Cardiac fibroblast (primary cell): Measurements from ENCODE around the gene SLC9A7.

Source experiments
- DNase-seq, 2 donors: peaks; one replicate each; pipeline versions ENCODE4 v3.0.0 to v3.0.0-alpha.2; 2010; ENCODE audit warnings: low read depth in 2 of 2
- H3K4me3 ChIP-seq, 2 donors: replicated peaks in 1 of 2; 1 replicate in 1 of 2; 2 replicates in 1 of 2; pipeline ENCODE4 v1.5.1; 2011; ENCODE audit warnings: low read depth in 2 of 2, low read length in 2 of 2, mild to moderate bottlenecking in 2 of 2, moderate library complexity in 1 of 2
- CTCF ChIP-seq: IDR thresholded peaks from one replicate; pipeline ENCODE4 v1.5.1; 2011; ENCODE audit warnings: low read depth, mild to moderate bottlenecking, low read length, inconsistent platforms

The SLC9A7 gene

GRCh38 chrX:46643636-46644035 is 115.3 kb downstream of the SLC9A7 start:
- no peak for TF ChIP-seq CTCF
- DNase-seq = no peak
- no peak overlapping the region for H3K4me3 ChIP-seq

- DNase-seq = peak; percentile 47 to 61
- peak; percentile 19 for TF ChIP-seq CTCF
- H3K4me3 ChIP-seq = no peak overlapping the region
These were observed 116.8 kb downstream of the SLC9A7 start for GRCh38 chrX:46642145-46642544.

DNA sequence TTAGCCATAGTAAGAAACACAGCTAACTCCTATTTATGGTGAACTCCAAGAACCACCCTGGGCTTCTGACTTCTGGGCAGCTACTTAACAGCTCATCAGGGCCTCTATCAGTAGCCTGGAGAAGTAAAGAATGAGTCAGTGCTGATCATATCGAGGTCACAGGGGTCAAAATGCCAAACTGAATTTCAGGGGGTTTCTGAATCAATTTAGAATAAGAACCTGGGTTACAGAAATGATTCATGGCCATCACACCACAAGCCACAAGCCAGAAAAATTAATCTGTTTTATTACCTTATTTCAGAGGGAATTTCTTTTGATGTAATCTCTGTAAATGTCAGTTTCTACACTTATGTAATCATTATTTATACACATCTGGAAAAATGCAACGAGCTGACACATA is 121.0 kb downstream of the SLC9A7 start:
- DNase-seq = no peak
- no peak for TF ChIP-seq CTCF

DNA sequence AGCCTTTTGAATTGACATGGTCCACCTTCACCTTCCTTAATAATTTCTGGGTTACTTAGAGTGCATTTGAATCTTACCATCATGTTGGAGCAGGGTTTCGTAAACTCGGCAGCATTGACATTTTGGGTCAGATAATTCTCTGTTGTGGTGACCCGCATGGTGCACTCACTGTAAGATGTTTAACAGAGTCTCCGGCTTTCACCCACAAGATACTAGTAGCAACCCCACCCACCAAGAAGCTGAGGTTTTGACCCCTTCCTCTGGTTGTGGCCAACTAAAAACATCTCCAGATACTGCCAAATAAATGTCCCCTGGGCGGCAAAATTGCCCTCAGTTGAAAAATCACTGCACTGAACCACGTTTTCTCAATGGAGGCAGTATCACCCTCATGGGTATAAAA is 122.7 kb downstream of the SLC9A7 start:
- H3K4me3 ChIP-seq = no peak overlapping the region
- no peak for TF ChIP-seq CTCF
- DNase-seq = no peak

More for the DNA sequence above, 121.0 kb downstream of the SLC9A7 start:
- H3K4me3 ChIP-seq = no peak overlapping the region

DNA sequence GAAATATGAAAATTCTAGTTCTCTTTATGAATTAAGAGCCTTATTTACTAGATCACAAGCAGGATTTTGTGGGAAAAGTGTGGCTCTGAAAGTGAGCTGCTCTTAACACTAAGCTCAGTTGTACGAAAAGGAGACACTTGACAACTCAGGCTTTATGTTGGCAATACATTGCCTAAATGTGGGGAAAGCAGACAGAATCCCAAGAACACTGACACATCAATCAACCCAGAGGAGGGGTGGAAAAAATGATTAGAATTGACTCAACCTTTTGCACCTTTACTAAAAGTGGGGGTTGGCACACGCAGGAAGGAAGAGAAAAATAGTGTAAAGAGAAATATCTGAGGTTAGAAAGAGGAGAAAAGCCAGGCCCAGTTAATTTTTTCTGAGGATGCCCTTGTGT is 123.7 kb downstream of the SLC9A7 start:
- TF ChIP-seq CTCF = no peak
- H3K4me3 ChIP-seq = no peak overlapping the region
- DNase-seq = no peak

DNA sequence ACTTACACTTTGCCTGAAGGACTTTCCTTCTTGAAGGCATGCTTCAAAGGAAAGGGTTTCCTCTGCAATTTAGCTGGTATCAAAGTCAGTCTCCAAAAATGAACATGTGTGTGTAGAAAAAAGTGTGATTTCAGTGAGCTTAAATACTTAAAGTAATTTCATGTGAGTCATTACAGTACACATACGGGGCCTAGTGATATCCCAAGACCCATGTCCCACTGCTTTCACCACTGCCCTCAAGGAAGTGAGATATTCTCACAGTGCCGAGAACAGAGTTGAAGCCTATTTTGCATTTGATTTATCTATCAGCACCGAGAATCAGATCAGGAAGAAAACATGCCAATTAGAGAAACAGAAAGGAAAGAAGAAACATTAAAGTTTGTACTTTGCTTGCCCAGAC is 124.3 kb downstream of the SLC9A7 start:
- DNase-seq = no peak
- no peak for TF ChIP-seq CTCF
- no peak overlapping the region for H3K4me3 ChIP-seq

DNA sequence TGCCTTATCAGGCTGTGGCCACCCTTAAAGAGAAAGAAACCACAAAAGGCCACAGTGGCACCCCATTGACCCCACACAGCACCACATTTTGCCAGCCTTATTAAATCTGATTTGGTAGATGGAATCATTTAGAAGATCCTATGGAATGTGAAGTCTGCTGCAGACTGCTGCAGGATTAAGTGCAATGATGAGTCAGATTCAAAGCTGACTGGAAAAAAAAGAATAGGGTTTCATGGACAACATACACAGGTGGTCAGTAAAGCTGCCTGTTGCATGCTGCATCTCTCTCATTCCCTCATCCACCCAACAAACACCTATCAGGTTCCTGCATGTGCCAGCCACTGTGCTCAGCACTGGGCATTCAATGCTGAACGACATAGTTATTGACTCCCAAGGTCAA is 128.8 kb downstream of the SLC9A7 start:
- DNase-seq = peak in 1 of 2 donors; percentile 26
- TF ChIP-seq CTCF = no peak
- no peak overlapping the region for H3K4me3 ChIP-seq
